Esophagus mucosa (tissue), 1 donor: ENCODE results near the gene XKR3. TPM values are rescaled to one million over a fixed set of nuclear protein-coding genes. Genes with fewer than 3 reads are reported as not detected.
"Not testable (repeated sequence)": the region's sequence is repeated elsewhere in the genome, so short reads cannot be mapped to it uniquely, and the experiment has no call there.

ENCODE experiments used
- ATAC-seq: fragments of 200-7000 bp; cut with Tn5 transposase; one replicate; pipeline ENCODE4 v1.9.1; 2020
- total RNA-seq: library from RNA; stranded (reverse); gene quantifications from one replicate; pipeline ENCODE4 v1.2.4, GENCODE V29; 2023
- donor health status: DM: yes; HTN: yes; CAD: no.

XKR3 gene
- total RNA-seq, 1 donor from 2014 or later, result not detected

- ATAC-seq, result no peak
These were observed 21.8 kb downstream of the XKR3 start for GRCh38 chr22:16803255-16803917.

GRCh38 chr22:16801571-16801970, 23.6 kb downstream of the XKR3 start:
- ATAC-seq, result no peak

- ATAC-seq, result no peak
These were observed 24.1 kb downstream of the XKR3 start for GRCh38 chr22:16801088-16801487.

GRCh38 chr22:16800358-16800757, 24.9 kb downstream of the XKR3 start:
- no peak for ATAC-seq

- not testable (repeated sequence) for ATAC-seq
These were observed 29.7 kb downstream of the XKR3 start for GRCh38 chr22:16795504-16795903.

- no peak for ATAC-seq
These were observed 31.4 kb downstream of the XKR3 start for GRCh38 chr22:16793831-16794230.

GRCh38 chr22:16789860-16790493, 35.2 kb downstream of the XKR3 start:
- no peak for ATAC-seq

- ATAC-seq, result no peak
These were observed 41.3 kb downstream of the XKR3 start for GRCh38 chr22:16783930-16784354.

GRCh38 chr22:16783453-16783852, 41.8 kb downstream of the XKR3 start:
- no peak for ATAC-seq

- no peak for ATAC-seq
These were observed 43.4 kb downstream of the XKR3 start for GRCh38 chr22:16781764-16782329.

GRCh38 chr22:16781074-16781763, 44.0 kb downstream of the XKR3 start:
- no peak for ATAC-seq

- ATAC-seq, result no peak
These were observed 47.8 kb downstream of the XKR3 start for GRCh38 chr22:16777284-16777924.

- no peak for ATAC-seq
These were observed 49.1 kb downstream of the XKR3 start for GRCh38 chr22:16776080-16776479.

GRCh38 chr22:16774911-16775500, 50.2 kb downstream of the XKR3 start:
- ATAC-seq, result no peak

GRCh38 chr22:16771569-16771968, 53.6 kb downstream of the XKR3 start:
- not testable (repeated sequence) for ATAC-seq

GRCh38 chr22:16767927-16768326, 57.3 kb downstream of the XKR3 start:
- ATAC-seq, result not testable (repeated sequence)

GRCh38 chr22:16762224-16762623, 63.0 kb downstream of the XKR3 start:
- ATAC-seq, result not testable (repeated sequence)

GRCh38 chr22:16760416-16760815, 64.8 kb downstream of the XKR3 start:
- not testable (repeated sequence) for ATAC-seq

GRCh38 chr22:16749282-16749681, 75.9 kb downstream of the XKR3 start:
- ATAC-seq, result not testable (repeated sequence)

GRCh38 chr22:16748160-16748929, 76.9 kb downstream of the XKR3 start:
- ATAC-seq, result not testable (repeated sequence)
